GM19452 (cell line): Measurements from ENCODE around the gene MARCKS.

Experiments used
- ATAC-seq: cut with Tn5 transposase; IDR thresholded peaks from one replicate; pipeline ENCODE4 v1.9.1; 2021; ENCODE audit not compliant: unreplicated experiment

Gene MARCKS, protein sequence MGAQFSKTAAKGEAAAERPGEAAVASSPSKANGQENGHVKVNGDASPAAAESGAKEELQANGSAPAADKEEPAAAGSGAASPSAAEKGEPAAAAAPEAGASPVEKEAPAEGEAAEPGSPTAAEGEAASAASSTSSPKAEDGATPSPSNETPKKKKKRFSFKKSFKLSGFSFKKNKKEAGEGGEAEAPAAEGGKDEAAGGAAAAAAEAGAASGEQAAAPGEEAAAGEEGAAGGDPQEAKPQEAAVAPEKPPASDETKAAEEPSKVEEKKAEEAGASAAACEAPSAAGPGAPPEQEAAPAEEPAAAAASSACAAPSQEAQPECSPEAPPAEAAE

DNA sequence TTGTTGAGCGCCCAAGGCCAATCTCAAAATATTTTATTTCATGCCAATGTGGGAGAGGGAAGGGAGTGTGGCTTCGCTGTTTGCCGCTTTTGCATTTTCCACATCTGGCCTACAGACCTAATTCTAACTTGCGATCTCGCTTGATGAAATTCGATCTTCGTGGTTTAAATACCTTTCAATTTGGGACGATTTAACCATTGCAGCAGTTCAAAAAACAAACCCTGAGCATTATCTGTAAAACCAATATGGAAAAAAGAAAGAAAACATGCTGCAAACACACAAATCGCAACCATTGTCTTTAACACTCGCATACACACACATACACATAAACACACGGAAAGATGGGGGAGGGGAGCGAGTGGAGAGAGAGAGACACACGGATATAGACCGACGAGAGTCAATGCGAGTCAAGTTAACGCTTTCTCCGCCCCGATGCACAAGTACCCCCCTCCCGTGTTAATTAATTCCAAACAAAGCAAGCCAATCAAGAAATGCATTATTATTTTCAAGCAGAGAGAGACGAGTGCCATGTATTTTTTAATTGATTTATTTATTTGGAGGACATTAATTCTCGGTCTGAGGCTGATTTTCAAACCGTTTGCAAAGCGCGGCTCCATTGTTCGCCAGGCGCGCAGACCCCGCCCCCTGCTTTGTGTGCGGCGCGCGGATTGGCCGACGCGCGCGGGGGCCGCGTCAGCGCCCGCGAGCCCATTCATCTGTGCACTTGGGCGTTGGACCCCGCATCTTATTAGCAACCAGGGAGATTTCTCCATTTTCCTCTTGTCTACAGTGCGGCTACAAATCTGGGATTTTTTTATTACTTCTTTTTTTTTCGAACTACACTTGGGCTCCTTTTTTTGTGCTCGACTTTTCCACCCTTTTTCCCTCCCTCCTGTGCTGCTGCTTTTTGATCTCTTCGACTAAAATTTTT lies at the start of gene MARCKS:
MARCKS (plus strand) TSS at position 721 of the 931 bp plus-strand sequence. CDS start 401 bp downstream, outside the sequence.
- ATAC-seq = peak; percentile 38

DNA sequence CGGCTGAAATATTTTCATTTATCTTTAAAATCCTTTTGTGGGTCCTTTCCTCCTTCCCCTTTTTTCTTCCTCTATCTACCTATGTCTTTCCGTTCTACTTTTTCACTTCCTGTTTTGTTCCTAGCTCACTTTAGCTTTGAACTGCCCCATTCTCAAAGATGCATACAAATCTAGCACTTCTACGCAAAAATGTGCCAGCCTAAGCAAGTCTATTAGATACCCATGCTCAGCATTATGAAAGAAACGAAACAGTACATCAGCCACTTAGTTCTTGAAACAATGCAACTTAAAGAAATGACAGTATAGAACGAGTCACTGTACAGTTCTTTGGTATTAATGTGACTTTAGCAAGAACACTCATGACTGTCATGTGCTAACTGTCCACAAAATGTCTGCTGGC lies 47.3 kb upstream of the MARCKS start:
- peak; percentile 60 for ATAC-seq

DNA sequence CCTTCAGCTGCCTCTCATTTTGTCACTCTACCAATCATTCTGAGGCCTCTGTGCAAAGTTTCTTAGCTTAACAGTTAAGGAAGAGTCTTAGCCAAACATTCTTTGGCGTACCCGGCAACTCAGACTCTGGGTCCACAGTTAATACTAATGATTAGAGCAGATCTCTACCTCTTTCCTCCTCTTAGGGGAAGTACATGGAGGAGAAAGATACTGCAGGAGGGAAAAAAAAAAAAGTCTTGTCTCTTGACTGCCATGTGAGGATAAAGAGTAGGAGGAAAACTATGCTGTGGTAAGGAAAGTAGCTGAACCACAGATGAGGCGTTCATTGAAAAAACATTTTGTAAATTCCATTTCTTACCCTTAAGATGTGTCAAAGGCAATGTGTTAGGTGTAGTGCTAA lies 44.0 kb upstream of the MARCKS start:
- no peak for ATAC-seq

DNA sequence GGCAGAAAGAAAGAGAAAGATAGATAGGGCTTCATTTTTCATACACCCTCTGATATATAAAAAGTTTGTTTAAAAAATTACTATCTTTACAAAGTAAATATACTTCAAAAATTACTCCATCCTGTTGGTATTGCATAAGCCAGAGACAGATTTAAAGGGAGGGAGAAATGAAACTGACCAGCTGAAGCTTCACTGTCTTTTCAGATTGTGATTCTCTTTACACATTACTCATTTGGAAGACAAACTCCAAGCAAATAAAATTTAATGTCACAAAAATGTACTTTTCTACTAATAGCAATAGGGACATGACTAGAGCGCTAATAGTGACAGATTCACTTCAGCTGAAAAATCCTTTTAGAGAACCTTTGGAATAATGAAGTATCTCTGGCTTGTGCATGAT lies 38.6 kb upstream of the MARCKS start:
- no peak for ATAC-seq

DNA sequence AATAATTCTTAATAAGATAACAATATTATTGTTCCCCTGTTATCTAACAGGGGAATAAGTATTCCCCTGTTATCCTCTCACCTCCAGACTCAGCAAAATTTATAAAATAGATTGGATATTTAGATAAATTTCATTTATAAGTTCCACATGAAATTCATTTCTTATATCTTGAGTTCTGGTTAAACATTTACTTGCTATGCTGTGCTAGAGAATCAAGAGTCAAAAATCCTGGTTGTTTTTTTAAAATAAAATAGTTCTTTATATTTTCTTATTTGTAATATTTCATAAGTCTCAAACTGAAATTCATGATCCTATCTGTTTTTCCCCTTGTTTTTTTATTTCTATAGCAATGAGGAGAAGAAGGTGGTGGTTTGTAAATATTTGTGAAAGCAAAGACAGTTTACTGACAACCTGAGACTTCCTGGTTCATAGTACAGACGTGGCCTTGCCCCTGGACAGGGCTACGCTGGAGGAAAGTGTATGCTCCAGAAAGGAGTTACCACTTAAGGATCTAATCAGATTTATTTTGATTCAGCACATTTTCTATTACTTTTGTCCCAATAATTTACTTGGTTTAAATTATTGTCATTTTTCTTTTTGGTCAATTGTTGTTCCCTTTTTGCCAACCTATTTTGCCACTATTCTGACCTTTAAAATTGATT lies 37.8 kb upstream of the MARCKS start:
- ATAC-seq = no peak

DNA sequence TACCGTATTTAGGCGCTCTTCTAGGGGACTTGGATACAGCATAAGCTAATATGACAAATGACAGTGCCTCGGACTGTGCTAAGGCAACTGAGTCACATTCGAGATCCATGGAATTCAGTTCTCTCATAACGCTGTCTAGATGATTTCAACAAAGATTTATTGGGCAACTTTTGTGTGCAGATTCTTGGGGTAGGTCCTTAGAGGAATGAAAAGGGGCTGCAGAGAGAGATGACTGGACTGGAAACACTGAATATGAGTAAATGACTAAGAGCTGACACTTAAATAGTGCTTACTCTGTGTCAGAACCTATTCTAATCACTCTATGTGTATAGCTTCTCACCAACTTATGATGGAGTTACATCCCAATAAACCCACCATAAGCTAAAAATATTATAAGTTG lies 36.4 kb upstream of the MARCKS start:
- no peak for ATAC-seq

DNA sequence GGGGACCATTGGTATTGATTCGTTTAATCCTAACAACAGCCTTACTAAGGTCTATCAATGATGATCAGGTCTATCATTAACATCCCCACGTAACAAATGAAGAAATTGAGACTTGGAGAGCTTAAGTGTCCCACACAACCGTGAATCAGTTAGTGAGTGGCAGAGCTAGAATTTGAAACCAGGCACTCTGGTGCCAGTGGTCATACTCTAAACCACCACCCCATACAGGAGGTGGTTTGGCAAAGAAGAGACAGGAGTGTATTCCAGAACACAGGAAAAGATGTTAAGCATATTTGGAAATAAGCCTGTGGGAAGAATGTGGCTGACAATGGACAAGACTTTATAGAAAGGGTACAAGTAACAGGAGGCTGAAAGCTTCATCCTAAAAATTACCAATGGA lies 35.7 kb upstream of the MARCKS start:
- no peak for ATAC-seq

DNA sequence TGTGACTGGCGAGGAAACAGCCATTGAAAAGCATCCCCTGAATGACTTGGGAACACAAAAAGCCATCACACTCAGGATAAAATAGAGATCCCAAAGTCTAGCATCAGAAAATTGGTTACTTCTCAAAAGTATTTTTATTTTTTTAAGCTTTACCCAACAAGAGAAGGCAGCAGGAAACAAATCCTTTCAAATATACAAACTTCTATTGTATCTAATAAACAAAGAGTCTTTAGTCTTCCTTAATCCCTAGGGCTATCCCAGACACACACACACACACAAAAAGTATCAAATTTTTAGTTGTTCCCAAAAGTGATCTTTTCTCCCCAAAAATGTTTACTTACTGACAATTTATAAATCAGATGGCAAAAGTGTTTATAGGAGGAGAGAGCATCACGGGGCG lies 33.2 kb upstream of the MARCKS start:
- ATAC-seq = no peak

DNA sequence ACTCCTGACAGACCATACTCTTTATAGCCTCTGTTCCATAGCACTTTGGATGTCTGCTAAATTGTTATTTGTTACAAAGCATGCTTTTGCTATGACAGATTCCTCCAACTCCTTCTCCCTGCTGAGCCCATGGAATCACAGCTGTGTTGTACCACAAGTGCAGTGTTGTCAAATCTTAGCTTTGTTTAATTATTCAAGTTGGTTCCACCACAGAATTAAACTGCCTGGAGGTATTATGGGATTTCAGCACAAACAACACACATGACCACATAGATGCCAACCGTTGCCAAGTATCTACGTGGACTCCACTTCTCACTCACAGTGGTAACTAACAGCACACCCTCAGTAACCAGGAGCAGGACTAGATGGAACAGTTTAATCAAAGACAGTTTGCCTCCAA lies 32.7 kb upstream of the MARCKS start:
- no peak for ATAC-seq

DNA sequence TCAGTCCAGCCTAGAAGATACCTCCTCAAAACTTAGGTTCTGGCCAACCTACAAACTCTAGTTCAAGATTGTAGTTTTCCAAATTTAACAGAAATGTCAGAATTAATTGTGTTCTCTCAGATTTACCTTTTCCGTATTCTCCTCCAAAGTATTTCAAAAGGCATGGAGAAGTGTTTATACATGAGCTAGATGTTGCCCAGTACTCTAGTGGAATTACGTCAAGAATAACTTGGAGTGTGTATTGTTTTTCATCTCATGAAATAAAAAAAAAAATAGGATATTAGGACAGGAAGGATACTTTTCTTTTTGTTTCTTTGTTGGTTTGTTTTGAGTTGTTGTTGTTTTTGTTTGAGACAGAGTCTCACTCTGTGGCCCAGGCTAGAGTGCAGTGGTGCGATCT lies 32.3 kb upstream of the MARCKS start:
- ATAC-seq = no peak

DNA sequence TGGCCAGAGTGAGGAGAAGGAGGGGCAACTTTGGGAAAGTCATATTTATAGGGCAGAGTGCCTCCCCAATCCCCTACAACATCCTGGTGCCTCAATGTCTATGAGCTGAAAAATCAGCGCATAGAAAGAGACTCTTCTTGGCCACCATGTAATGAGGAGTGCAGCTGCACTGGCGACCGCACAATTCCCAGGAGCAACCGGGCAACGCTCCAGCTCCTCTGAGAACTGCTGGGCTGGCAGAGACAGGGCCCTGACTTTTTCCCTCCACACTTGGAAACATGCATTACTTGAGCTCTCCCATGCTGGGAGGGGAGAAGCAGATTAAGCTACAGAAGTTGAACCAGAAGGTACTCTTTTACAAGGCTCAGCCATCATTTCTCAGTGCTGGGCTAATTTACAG lies 31.4 kb upstream of the MARCKS start:
- ATAC-seq = no peak

DNA sequence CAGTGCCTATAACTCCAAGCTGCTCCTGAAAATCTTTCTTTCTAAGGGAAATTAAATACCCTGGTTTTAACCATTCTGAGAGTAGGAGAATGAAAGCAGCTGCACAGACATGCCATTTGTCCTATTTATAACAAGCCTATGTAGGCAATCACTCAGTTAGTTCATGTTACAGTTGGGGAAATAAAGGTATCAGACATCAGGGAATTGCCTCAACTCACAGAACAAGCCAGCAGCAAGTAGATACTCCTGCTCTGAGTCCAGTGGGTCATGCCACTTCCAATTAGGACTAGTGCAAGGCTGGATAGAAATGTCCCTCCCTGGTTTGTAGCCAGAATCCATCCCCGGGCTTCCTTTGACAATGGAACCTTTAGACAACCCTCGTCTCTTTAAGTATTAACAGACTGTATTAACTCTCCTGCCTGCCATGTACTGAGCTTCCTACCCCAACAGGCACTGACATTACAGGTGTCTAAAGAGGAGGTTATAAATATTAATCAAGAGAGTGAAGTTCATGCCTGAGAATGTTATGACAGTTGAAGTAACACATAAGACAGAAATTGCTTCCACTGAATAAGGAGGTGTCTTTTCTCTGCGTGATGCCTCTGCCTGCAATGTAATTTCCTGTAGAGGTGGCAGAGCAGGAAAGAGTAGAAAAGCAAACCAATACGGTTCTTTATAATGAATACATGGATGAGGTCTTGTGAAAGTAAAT lies 28.0 kb upstream of the MARCKS start:
- no peak for ATAC-seq

DNA sequence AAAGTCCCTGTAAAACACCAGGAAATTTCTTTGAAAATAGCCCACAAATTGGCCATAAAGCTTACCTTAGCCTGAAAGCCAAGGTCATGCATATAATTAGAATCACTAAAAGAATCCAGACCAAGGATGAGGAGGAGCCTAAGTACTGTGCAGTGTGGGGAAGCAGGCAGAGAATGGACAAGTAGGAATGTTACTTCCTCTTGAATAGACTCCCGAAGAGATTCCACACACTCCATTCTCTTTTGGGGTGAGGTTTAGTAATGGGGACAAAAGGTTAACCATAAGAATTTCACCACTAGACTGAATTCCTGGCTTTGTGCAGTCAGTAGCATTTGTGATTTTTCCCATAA lies 27.5 kb upstream of the MARCKS start:
- no peak for ATAC-seq

DNA sequence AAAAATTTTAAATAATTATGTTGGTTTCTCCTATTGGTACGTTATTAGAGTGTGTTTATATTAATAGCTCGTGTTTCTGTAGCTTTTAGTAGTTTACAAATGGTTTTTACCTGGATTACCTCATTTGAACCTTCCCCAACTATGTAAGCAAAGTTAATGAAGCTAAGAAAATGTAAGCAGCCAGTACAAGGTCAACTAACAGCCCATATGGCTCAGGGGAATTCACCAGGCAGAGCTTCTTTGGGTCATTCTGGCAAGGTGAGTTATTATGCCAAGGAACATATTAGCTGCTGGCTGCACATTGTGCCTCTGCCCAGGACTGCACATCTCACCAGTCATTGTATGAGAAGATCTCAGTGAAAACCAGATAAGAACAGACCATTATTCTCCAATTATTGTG lies 27.0 kb upstream of the MARCKS start:
- ATAC-seq = no peak

DNA sequence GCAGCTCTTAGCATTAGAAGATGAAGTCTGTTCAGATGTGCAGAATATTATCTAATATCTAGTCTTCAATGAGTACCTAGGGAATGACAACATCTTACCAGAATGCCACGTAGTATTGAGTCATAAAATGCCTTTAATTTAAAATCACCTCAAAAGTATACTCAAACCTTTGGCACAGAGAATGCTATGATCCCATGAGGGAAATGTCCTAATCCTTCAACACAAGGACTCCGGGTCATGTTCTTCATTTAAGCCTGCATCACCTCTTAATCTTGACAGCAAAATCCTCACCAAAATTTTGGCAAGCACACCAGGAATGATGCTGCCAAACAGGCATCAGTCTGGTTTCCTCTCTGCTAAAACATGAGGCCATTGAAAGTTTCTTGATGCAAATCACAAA lies 23.6 kb upstream of the MARCKS start:
- no peak for ATAC-seq

DNA sequence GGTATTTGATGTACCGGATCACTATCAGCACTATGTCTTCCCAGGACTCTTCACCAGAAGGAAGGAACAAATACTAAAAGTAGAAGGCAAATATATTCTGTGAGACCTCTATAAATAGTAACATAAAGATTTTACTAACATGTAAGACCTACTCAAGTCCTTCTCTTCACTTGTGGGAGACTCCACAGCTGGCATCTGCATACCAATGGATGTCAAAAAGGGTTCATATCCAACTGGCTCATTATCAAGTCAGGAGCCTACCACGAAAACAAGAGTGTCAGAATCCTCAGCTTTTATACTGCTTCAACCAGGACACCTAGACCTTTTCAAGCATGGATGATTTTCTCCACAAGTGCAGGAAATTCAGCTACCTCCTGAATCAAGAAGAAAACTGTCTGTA lies 20.0 kb upstream of the MARCKS start:
- no peak for ATAC-seq

DNA sequence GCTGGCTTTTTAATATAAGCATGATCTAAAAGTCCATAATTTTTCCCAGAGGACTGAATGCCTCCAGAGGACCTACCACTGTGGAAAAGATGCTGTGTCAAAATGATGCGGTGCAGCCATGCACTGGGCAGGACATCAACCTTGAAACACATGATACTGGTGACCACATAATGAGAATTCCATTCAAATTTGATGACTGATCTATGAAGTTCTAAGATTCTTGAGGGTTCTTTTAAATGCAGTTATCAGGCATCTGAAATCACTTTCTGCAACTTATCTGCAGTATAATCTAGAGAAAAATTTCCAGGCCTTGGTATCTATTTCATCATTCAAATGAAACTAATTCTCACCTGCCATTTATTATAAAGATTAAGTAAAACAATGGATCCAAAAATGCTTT lies 15.0 kb upstream of the MARCKS start:
- no peak for ATAC-seq

DNA sequence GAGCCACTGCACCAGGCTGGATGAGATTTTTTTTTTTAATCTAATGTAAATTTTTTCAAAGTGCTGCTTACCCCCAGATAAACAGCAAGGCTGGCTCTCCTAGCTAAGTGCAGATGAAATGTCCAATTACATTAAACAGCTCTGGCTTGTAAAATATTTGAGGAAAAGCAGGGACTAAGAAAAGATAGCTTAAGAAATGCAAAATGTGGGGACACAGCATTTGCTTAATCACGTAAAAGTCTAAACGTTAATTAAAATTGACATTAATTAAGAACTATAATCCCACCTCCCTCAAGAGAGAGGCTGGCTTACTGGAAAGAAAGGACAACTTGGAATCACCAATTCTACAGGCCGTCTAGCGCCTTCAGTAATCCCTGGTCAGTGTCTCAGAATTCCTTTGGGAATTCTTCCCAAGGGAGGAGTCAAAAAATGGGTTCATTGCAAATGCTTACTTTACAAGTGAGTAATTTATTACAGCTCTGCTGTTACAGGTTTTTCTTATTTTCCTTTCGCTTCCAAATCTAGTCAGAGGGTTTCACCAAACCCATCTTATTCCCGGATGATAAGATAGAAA lies 13.6 kb upstream of the MARCKS start:
- ATAC-seq = no peak

DNA sequence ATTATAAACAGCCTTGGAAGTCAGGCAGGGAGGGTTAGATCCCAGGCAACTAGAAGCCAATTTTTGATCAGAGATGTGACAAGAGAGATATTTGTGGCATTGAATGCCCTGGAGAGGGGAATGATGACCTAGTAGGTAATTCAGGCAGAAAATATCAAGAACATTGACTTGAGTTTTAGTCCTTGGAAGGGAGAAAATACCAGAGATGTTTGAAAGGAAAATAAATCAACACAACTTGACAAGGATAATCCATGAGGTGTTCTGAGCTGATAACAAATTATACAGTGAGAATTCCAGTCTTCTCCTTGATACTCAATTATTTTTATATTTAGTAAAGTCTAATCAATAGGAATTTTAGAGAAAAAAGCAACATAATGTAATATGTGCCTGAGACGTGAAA lies 10.6 kb upstream of the MARCKS start:
- ATAC-seq = no peak

DNA sequence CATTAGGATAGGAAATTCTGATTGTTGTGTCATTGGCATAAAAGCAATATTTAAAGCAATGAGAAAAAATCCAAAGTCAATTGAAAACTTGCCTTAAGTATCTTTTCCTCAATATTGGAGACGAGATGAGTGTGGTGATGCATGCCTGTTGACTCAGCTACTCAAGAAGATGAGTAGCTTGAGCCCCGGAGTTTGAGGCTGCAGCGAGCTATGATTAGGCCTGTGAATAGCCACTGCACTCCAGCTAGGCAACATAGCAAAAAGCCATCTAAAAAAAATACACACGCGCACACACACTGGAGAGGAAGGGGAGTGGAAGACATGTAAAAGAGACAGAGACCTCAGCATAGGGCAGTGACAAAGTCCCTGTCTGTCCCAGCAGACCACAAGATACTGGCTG lies 9.7 kb upstream of the MARCKS start:
- ATAC-seq = no peak

DNA sequence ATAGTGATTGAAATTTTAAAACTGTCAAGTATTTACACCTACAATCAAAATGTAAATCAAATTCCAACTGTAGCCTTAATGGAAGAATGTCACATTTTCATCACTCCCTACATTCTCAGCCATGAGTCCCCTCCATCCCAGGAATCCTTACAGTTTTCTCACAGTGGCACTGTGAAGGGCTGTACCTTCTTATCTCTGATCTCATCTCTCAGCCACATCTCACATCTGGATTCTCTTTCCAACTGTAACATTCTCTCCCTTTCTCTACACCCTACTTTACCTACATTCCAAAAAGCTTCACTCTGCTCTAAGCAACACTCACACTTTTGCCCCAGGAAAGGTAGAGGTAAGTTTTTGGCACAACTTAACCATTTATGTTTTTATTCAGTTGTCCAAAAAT lies 8.9 kb upstream of the MARCKS start:
- no peak for ATAC-seq
